Measurements from ENCODE around the gene BMF.
A peak's percentile ranks its signal among the peaks of the same experiment; 100 is the strongest.

Gene BMF

GRCh38 chr15:40103864-40104271, 4.8 kb downstream of the BMF start:
- Histone ChIP-seq H3K9me3 (ENCODE audit: control insufficient read depth, low read length) (no peaks in the 10 kb centered on the region), H3K4me3 (ENCODE audit: insufficient read depth, low read depth, low read length) (peak overlapping the region; percentile 21), H3K27ac (ENCODE audit: insufficient read depth, low read depth, low read length, poor library complexity, severe bottlenecking) (no peak overlapping the region), H3K4me1 (ENCODE audit: control insufficient read depth, insufficient read depth, low read length) (peaks cover 76% of the 10 kb centered on the region), H3K36me3 (ENCODE audit: control insufficient read depth, insufficient read depth, low read length) (peaks cover 12% of the 10 kb centered on the region), H3K27me3 (ENCODE audit: control insufficient read depth, insufficient read depth, low read length, poor library complexity, severe bottlenecking) (no peaks in the 10 kb centered on the region)
- WGBS, 2 experiments: 81 to 83% methylated on average over 7 of the region's 7 CpGs

DNA sequence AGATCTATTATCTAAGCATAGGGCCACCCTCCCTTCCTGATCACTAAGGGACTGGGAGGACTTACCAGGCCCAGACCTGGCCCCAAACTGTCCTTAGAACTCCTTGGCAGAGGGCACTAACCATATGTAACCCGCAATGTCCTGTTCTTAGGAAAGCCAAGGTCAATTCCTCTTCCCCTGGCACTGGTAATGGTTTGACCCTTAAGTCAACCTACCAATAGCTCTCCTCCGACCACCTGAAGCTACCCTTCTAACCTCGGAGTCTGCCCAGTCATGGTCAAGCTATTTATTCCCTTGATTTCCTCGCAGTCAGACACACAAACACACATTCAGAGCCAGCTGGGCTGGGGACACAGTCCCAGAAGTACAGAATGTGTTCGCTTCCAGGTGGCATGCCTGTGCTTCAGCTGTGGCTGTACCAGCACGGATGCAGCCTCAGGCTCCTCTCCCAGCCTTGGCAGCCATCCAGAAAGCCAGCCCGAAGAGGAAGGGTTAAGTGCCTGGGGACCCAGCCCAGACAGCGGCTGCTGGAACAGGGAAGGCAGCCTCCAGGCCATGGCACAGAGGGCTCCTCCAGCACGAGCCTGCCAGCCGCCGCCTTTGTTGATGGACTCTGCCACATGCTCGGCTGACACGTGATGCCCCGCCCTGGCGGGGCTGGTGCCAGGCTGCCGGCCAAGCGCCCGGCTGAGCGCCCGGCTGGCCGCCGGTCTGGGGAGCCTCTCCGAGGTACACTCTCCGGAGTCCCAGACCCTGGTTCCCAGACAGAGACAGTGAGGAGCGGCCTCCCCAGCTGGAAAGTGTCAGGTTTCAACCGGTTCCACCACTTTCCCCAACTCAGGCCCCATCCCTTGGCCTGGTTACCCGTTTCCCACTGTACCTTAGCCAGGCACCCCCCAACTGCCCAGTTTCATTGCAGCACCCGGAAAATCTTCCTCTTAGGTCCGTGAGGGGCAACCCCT, 5.5 kb downstream of the BMF start:
- peaks cover 12% of the 10 kb centered on the region for H3K36me3 ChIP-seq (ENCODE audit: control insufficient read depth, insufficient read depth, low read length)
- peaks cover 83% of the 10 kb centered on the region for H3K4me1 ChIP-seq (ENCODE audit: control insufficient read depth, insufficient read depth, low read length)
- WGBS, 2 experiments: 49 to 59% methylated on average over 29 of the region's 29 CpGs
- no peaks in the 10 kb centered on the region for H3K9me3 ChIP-seq (ENCODE audit: control insufficient read depth, low read length)
- no peak overlapping the region for H3K27ac ChIP-seq (ENCODE audit: insufficient read depth, low read depth, low read length, poor library complexity, severe bottlenecking)
- peak overlapping the region; percentile 21 for H3K4me3 ChIP-seq (ENCODE audit: insufficient read depth, low read depth, low read length)
- no peaks in the 10 kb centered on the region for H3K27me3 ChIP-seq (ENCODE audit: control insufficient read depth, insufficient read depth, low read length, poor library complexity, severe bottlenecking)

DNA sequence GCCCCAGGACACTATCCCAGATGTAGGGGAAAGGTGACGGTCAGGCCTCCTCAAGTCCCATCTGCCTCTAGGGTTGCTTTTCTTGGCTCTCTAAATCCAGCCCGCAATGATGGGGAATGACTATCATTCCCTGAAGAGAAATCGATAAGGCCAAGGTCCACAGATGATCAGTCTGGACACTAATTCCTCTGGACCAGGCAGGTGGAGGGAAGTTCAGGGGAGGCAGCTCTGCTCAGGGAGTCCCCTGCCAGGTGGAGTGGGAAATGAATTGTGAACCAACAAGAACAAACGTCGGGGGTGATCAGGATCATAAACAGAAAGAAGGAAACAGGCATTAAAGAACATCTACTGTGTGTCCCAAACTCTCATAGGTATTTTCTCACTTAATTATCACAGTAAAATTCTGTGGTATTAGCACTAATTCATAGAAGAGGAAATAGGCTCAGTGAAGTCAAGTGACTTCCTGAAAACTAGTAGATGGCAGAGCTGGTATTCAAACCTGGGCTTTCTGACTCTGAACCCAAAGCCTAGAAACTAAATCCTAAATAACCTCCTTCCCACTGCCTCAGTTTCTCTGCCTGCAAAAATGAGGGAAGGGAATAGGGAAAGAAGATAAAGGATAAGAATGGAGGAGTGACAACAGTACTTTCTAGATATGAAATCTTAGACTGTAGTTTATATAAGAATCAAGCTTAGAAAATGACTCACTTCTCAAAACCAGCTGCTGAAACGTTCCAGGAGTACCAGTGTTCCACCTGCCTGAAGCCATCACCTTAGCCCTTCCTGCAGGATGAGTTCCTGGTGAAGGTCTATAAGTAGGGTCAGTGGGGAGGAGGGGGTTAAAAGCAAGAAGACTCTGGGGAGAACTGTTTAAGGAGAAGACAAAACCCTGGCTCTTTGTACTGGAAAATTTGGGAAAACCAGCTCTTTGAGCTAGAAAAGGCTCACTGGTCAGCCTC, 7.5 kb downstream of the BMF start:
- H3K4me1 ChIP-seq (ENCODE audit: control insufficient read depth, insufficient read depth, low read length): peaks cover 80% of the 10 kb centered on the region
- 93 to 94% methylated on average over 6 of the region's 6 CpGs for WGBS, 2 experiments
- no peaks in the 10 kb centered on the region for H3K27me3 ChIP-seq (ENCODE audit: control insufficient read depth, insufficient read depth, low read length, poor library complexity, severe bottlenecking)
- H3K36me3 ChIP-seq (ENCODE audit: control insufficient read depth, insufficient read depth, low read length): peaks cover 12% of the 10 kb centered on the region
- H3K9me3 ChIP-seq (ENCODE audit: control insufficient read depth, low read length): no peaks in the 10 kb centered on the region
- no peak overlapping the region for H3K4me3 ChIP-seq (ENCODE audit: insufficient read depth, low read depth, low read length)
- no peak overlapping the region for H3K27ac ChIP-seq (ENCODE audit: insufficient read depth, low read depth, low read length, poor library complexity, severe bottlenecking)

- Histone ChIP-seq H3K4me3 (ENCODE audit: insufficient read depth, low read depth, low read length) (no peak overlapping the region), H3K9me3 (ENCODE audit: control insufficient read depth, low read length) (no peaks in the 10 kb centered on the region), H3K27ac (ENCODE audit: insufficient read depth, low read depth, low read length, poor library complexity, severe bottlenecking) (no peak overlapping the region), H3K36me3 (ENCODE audit: control insufficient read depth, insufficient read depth, low read length) (peaks cover 21% of the 10 kb centered on the region), H3K4me1 (ENCODE audit: control insufficient read depth, insufficient read depth, low read length) (peaks cover 74% of the 10 kb centered on the region), H3K27me3 (ENCODE audit: control insufficient read depth, insufficient read depth, low read length, poor library complexity, severe bottlenecking) (no peaks in the 10 kb centered on the region)
- 80 to 83% methylated on average over 12 to 13 of the region's 13 CpGs for WGBS, 2 experiments
These were observed 8.3 kb downstream of the BMF start for GRCh38 chr15:40100123-40100946.

- 58 to 67% methylated on average over 12 of the region's 12 CpGs for WGBS, 2 experiments
- no peaks in the 10 kb centered on the region for H3K9me3 ChIP-seq (ENCODE audit: control insufficient read depth, low read length)
- H3K27ac ChIP-seq (ENCODE audit: insufficient read depth, low read depth, low read length, poor library complexity, severe bottlenecking): peak overlapping the region; percentile 44
- H3K4me1 ChIP-seq (ENCODE audit: control insufficient read depth, insufficient read depth, low read length): peaks cover 66% of the 10 kb centered on the region
- no peaks in the 10 kb centered on the region for H3K27me3 ChIP-seq (ENCODE audit: control insufficient read depth, insufficient read depth, low read length, poor library complexity, severe bottlenecking)
- peaks cover 19% of the 10 kb centered on the region for H3K36me3 ChIP-seq (ENCODE audit: control insufficient read depth, insufficient read depth, low read length)
- no peak overlapping the region for H3K4me3 ChIP-seq (ENCODE audit: insufficient read depth, low read depth, low read length)
These were observed 10.0 kb downstream of the BMF start for GRCh38 chr15:40098489-40099261.

DNA sequence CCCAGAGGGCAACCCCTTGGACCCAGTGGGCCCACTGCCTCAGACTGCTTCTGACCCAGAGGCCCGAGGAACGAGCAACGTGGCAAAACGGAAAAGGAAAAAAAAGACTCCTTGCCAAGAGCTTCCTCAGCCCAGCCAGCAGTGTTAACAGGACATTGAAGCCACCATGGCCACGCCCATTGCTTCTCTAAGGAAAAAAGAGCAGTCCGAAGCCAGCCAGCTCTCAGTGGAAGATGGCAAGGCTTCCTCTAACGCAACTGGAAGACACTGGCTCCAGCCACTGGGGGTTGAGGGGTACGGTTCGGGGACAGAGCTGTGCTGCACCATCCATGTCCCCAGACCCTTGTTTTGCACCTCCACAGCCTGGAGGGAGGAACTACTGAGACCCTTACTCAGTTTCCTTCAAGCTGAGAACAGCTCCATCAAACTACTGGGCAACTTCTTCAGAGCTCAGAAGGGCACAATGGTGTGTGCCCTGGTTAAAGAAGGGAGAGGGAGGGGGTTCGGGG, 10.7 kb downstream of the BMF start:
- Histone ChIP-seq H3K27me3 (ENCODE audit: control insufficient read depth, insufficient read depth, low read length, poor library complexity, severe bottlenecking) (no peaks in the 10 kb centered on the region), H3K36me3 (ENCODE audit: control insufficient read depth, insufficient read depth, low read length) (peaks cover 19% of the 10 kb centered on the region), H3K27ac (ENCODE audit: insufficient read depth, low read depth, low read length, poor library complexity, severe bottlenecking) (no peak overlapping the region), H3K4me1 (ENCODE audit: control insufficient read depth, insufficient read depth, low read length) (peaks cover 66% of the 10 kb centered on the region), H3K4me3 (ENCODE audit: insufficient read depth, low read depth, low read length) (no peak overlapping the region), H3K9me3 (ENCODE audit: control insufficient read depth, low read length) (no peaks in the 10 kb centered on the region)
- whole genome bisulfite sequencing, 2 experiments: 83 to 84% methylated on average over 10 of the region's 10 CpGs

DNA sequence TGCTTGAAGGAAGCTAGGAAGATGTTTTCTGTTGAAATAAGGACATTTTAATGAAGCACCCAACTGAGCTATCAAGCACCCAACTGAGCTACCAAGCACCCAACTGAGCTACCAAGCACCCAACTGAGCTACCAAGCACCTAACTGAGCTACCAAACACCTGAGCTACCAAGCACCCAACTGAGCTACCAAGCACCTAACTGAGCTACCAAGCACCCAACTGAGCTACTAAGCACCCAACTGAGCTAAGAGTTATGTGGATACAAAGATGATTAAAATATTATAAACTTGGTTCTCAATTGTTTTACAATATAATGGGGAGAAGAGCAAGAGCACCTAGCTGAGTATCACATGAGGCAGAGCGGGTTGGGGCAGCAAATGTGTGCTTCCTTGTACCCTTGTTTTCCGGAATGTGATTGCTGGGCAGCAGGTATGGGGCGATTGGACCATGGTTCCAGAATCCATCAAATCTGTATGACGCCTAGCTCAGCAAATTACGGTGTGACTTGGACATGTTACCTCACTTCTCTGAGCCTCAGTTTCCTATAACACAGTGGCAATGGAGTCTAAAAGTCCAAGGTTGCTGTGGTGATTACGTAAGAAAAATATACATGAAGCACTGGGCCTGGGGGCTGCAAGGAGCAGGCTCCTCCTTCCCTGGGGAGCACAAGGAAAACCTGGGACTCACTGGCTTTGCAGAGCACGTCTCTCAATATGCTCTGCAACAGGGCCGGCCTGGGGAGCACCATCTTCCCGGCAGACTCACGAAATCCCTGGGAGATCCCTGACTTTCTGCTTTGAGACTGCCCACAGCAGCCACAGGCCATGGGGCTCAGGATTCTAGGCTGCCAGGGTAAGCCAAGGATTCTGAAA, 11.3 kb downstream of the BMF start:
- H3K4me3 ChIP-seq (ENCODE audit: insufficient read depth, low read depth, low read length): no peak overlapping the region
- 96% methylated on average over 10 of the region's 10 CpGs for WGBS, 2 experiments
- H3K27ac ChIP-seq (ENCODE audit: insufficient read depth, low read depth, low read length, poor library complexity, severe bottlenecking): no peak overlapping the region
- no peaks in the 10 kb centered on the region for H3K9me3 ChIP-seq (ENCODE audit: control insufficient read depth, low read length)
- H3K4me1 ChIP-seq (ENCODE audit: control insufficient read depth, insufficient read depth, low read length): peaks cover 66% of the 10 kb centered on the region
- H3K36me3 ChIP-seq (ENCODE audit: control insufficient read depth, insufficient read depth, low read length): peaks cover 18% of the 10 kb centered on the region
- H3K27me3 ChIP-seq (ENCODE audit: control insufficient read depth, insufficient read depth, low read length, poor library complexity, severe bottlenecking): no peaks in the 10 kb centered on the region

GRCh38 chr15:40096094-40096891, 12.4 kb downstream of the BMF start:
- H3K9me3 ChIP-seq (ENCODE audit: control insufficient read depth, low read length): no peaks in the 10 kb centered on the region
- no peak overlapping the region for H3K27ac ChIP-seq (ENCODE audit: insufficient read depth, low read depth, low read length, poor library complexity, severe bottlenecking)
- peaks cover 73% of the 10 kb centered on the region for H3K4me1 ChIP-seq (ENCODE audit: control insufficient read depth, insufficient read depth, low read length)
- WGBS, 2 experiments: 88 to 90% methylated on average over 8 of the region's 8 CpGs
- no peak overlapping the region for H3K4me3 ChIP-seq (ENCODE audit: insufficient read depth, low read depth, low read length)
- H3K36me3 ChIP-seq (ENCODE audit: control insufficient read depth, insufficient read depth, low read length): peaks cover 13% of the 10 kb centered on the region
- no peaks in the 10 kb centered on the region for H3K27me3 ChIP-seq (ENCODE audit: control insufficient read depth, insufficient read depth, low read length, poor library complexity, severe bottlenecking)
